ENCODE data around the gene ALK. TPM values are rescaled to one million over a fixed set of nuclear protein-coding genes. Genes with fewer than 3 reads are reported as not detected.
A peak's percentile ranks its signal among the peaks of the same experiment; 100 is the strongest.

The ALK gene
- total RNA-seq, 2 donors from 2014 or later = under 0.01 to 0.26 TPM

DNA sequence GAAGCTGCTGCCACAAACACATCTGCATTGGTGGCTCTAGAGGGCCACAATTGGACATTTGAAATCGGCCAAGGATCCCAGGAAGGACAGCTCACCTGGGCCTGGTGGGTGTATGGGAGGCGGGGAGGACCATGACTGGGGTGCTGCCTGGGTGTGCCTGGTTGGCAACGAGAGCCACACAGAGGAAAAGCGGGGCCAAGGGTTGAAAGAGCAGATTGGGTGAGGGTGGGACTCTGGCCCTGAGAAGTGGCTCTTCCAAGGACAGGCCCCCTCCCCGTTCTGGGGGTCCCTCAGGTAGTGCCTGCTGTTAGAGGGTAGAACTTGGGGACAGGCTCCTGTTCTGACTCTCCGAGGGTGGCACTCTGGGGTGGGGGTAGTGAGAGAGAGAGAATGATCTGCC, 703.3 kb downstream of the ALK start:
- TF ChIP-seq, protein P1, sequence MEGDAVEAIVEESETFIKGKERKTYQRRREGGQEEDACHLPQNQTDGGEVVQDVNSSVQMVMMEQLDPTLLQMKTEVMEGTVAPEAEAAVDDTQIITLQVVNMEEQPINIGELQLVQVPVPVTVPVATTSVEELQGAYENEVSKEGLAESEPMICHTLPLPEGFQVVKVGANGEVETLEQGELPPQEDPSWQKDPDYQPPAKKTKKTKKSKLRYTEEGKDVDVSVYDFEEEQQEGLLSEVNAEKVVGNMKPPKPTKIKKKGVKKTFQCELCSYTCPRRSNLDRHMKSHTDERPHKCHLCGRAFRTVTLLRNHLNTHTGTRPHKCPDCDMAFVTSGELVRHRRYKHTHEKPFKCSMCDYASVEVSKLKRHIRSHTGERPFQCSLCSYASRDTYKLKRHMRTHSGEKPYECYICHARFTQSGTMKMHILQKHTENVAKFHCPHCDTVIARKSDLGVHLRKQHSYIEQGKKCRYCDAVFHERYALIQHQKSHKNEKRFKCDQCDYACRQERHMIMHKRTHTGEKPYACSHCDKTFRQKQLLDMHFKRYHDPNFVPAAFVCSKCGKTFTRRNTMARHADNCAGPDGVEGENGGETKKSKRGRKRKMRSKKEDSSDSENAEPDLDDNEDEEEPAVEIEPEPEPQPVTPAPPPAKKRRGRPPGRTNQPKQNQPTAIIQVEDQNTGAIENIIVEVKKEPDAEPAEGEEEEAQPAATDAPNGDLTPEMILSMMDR (IDR thresholded peaks at IDR 0.05) = no peak
- TF ChIP-seq POLR2A (IDR thresholded peaks at IDR 0.05) = no peak
- WGBS, 2 donors = 62 to 67% methylated on average over 6 of the region's 6 CpGs
- DNase-seq = peak in 1 of 4 donors; percentile 5
- Histone ChIP-seq H3K36me3 (replicated peaks in 1 of 2; ENCODE audit: insufficient read depth in 1 of 2, low read depth in 2 of 2) (no peaks in the 10 kb centered on the region), H3K27me3 (no peaks in the 10 kb centered on the region), H3K9me3 (no peaks in the 10 kb centered on the region), H3K4me1 (no peaks in the 10 kb centered on the region), H3K4me3 (no peak overlapping the region), H3K27ac (no peak overlapping the region)
- intact Hi-C loops (cut with DNase I) = no loop called here
- ATAC-seq = no peak

DNA sequence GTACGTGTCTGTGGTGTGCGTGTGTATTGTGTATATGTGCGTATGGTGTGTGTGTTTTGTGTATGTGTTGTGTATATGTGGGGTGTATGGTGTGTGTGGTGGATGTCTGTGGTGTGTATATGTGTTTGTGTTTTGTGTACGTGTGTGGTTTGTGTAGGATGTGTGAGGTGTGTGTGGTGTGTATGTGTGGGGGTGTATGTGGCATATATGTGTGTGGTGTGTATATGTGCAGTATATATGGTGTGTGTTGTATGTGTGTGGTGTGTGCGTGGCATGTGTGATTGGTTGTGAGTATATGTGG, 704.8 kb downstream of the ALK start:
- Histone ChIP-seq H3K9me3 (no peaks in the 10 kb centered on the region), H3K4me3 (no peak overlapping the region), H3K27ac (no peak overlapping the region), H3K36me3 (replicated peaks in 1 of 2; ENCODE audit: insufficient read depth in 1 of 2, low read depth in 2 of 2) (no peaks in the 10 kb centered on the region), H3K4me1 (no peaks in the 10 kb centered on the region), H3K27me3 (no peaks in the 10 kb centered on the region)
- TF ChIP-seq, protein P1 (IDR thresholded peaks at IDR 0.05) = no peak
- no peak for TF ChIP-seq POLR2A (IDR thresholded peaks at IDR 0.05)
- DNase-seq = no peak
- no peak for ATAC-seq
- WGBS, 2 donors = 84 to 91% methylated on average over 5 of the region's 5 CpGs
- intact Hi-C loops (cut with DNase I) = no loop called here

DNA sequence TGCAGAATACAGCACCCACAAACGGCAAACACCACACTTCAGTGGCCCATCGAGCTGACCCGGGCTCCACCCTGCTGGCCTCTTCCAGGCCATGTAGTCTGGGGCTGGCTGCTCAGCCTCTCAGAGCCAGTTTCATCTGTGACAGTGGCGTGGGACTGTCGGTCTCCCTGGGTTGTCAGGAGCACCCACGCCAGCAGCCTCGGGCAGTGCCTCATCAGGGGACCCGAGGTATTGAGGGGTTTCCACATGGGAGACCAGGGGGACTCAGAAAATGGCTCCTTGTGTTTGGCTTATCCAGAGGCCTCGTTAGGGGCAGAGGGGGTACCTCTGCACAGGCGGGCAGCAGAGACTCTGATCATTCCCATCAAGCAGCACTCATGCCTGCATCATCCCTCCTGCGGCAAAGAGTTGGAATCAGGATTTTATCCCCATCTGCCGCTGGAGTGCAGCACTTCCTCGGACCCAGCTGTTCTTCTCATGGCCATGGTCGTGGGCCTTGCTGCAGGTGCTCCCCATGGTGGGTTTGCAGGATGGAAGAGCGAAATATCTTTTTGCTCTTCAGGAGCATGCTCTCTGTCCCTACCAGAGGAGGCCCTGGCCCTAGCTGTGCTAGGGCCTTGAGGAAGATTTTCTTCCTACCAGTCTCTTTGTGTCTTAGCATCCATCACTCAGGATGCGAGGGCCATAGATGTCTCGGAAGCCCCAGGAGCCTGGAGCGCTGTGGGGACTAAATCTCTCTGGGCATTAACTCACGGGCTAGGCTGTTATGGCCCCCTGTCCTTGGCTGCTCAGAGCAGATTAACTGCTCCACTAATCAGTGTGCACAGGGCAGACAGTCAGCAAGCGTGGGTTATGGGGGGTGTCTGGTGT, 705.4 kb downstream of the ALK start:
- Histone ChIP-seq H3K4me1 (no peaks in the 10 kb centered on the region), H3K27ac (no peak overlapping the region), H3K4me3 (no peak overlapping the region), H3K36me3 (replicated peaks in 1 of 2; ENCODE audit: insufficient read depth in 1 of 2, low read depth in 2 of 2) (no peaks in the 10 kb centered on the region), H3K9me3 (no peaks in the 10 kb centered on the region), H3K27me3 (no peaks in the 10 kb centered on the region)
- intact Hi-C loops (cut with DNase I) = no loop called here
- ATAC-seq (no peak), DNase-seq (no peak)
- TF ChIP-seq POLR2A (IDR thresholded peaks at IDR 0.05) = no peak
- TF ChIP-seq, protein P1 (IDR thresholded peaks at IDR 0.05) = no peak
- WGBS, 2 donors = 81 to 87% methylated on average over 20 of the region's 20 CpGs

DNA sequence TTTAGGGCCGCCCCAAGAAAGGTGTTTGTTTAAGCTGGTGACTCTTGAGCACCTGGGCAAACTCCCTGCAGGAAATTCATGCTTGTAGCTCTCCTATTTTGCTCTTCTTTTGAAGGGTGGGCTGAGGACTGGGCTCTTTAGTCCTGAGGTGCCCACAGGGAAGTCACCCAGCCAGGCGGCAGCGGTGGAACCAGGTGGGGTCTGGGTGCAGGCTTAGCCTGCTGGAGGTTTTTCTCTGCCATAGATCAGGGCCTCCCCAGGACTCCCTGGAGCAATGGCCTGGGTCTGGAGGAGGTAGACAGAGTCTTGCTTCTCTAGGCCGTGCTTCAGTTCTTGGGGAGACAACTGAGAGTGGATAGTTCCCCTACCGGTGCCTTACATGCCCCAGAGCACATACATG, 706.3 kb downstream of the ALK start:
- ATAC-seq (no peak), DNase-seq (no peak)
- Histone ChIP-seq H3K27me3 (no peaks in the 10 kb centered on the region), H3K9me3 (no peaks in the 10 kb centered on the region), H3K4me1 (no peaks in the 10 kb centered on the region), H3K27ac (no peak overlapping the region), H3K4me3 (no peak overlapping the region), H3K36me3 (replicated peaks in 1 of 2; ENCODE audit: insufficient read depth in 1 of 2, low read depth in 2 of 2) (no peaks in the 10 kb centered on the region)
- 76 to 86% methylated on average over 2 to 5 of the region's 5 CpGs for WGBS, 2 donors
- no peak for TF ChIP-seq POLR2A (IDR thresholded peaks at IDR 0.05)
- TF ChIP-seq, protein P1 (IDR thresholded peaks at IDR 0.05) = no peak
- intact Hi-C loops (cut with DNase I) = no loop called here

DNA sequence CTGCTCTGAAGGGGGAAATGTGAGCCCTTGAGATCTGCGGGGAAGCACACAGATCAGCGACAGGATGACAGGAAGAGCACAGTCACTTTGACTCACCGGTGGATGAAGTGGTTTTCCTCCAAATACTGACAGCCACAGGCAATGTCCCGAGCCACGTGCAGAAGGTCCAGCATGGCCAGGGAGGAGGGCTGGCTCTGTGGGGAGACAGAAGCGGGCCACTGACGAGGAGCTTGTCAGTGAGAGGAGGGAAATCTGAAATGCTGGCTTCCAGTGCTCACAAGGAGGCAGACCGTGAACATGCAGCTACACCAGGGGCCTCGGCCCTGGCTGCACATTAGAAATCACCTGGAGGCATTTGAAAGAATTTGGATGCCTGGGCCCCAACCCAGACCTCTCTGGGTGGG, 707.5 kb downstream of the ALK start:
- Histone ChIP-seq H3K9me3 (no peaks in the 10 kb centered on the region), H3K4me1 (no peaks in the 10 kb centered on the region), H3K36me3 (replicated peaks in 1 of 2; ENCODE audit: insufficient read depth in 1 of 2, low read depth in 2 of 2) (no peaks in the 10 kb centered on the region), H3K27me3 (no peaks in the 10 kb centered on the region), H3K4me3 (no peak overlapping the region), H3K27ac (no peak overlapping the region)
- intact Hi-C loops (cut with DNase I) = no loop called here
- no peak for DNase-seq
- ATAC-seq = no peak
- 52 to 62% methylated on average over 9 of the region's 9 CpGs for WGBS, 2 donors
- TF ChIP-seq POLR2A (IDR thresholded peaks at IDR 0.05) = no peak
- TF ChIP-seq, protein P1 (IDR thresholded peaks at IDR 0.05) = no peak
